Measurements from ENCODE around the gene VPS33B. TPM values are rescaled to one million over a fixed set of nuclear protein-coding genes. Genes with fewer than 3 reads are reported as not detected.

The VPS33B gene
- total RNA-seq, 1 experiment from 2014 or later = 16.3 TPM

GRCh38 chr15:91027677-91028076 lies 5.3 kb upstream of the VPS33B start:
- Histone ChIP-seq H3K18ac (ENCODE audit: insufficient read length, low read depth, low read length) (no peak overlapping the region), H4K91ac (ENCODE audit: insufficient read length, low read depth, low read length) (no peak overlapping the region), H3K4me2 (ENCODE audit: insufficient read depth, insufficient read length, low read length) (no peak overlapping the region), H4K5ac (ENCODE audit: insufficient read length, low read depth, low read length) (no peak overlapping the region), H3K23ac (ENCODE audit: insufficient read length, low read depth, low read length) (no peak overlapping the region), H3K9me3 (ENCODE audit: control insufficient read depth, low read depth, low read length) (no peaks in the 10 kb centered on the region), H2BK5ac (ENCODE audit: insufficient read length, low read length) (no peak overlapping the region), H3K9ac (ENCODE audit: extremely low read depth, insufficient read length, low read length) (no peak overlapping the region), H4K8ac (replicated peaks; ENCODE audit: insufficient read length, low read depth, low read length) (no peak overlapping the region), H3T11ph (ENCODE audit: low read length) (no peak overlapping the region), H3K79me2 (ENCODE audit: insufficient read depth, low read length) (no peaks in the 10 kb centered on the region), H2AFZ (ENCODE audit: low read length) (no peak overlapping the region), H3K56ac (ENCODE audit: insufficient read length, low read depth, low read length) (no peak overlapping the region), H4K20me1 (ENCODE audit: control insufficient read depth, insufficient read depth, insufficient read length) (no peaks in the 10 kb centered on the region), H3K4ac (ENCODE audit: low read depth, low read length) (no peak overlapping the region), H3K4me1 (ENCODE audit: insufficient read depth, low read length) (no peaks in the 10 kb centered on the region), H3K27ac (ENCODE audit: insufficient read length, low read depth, low read length) (no peak overlapping the region), H2BK12ac (ENCODE audit: insufficient read length, low read depth, low read length) (no peak overlapping the region), H3K27me3 (ENCODE audit: insufficient read depth, low read length) (no peaks in the 10 kb centered on the region), H2BK120ac (ENCODE audit: low read depth, low read length, poor library complexity, severe bottlenecking) (no peak overlapping the region), H3K23me2 (ENCODE audit: insufficient read length, low read depth, low read length, poor library complexity, severe bottlenecking) (no peaks in the 10 kb centered on the region), H2AK5ac (ENCODE audit: insufficient read length, low read length) (no peak overlapping the region), H2BK15ac (ENCODE audit: low read depth, low read length) (no peak overlapping the region), H3K14ac (ENCODE audit: insufficient read depth, low read length) (no peak overlapping the region), H3K79me1 (ENCODE audit: insufficient read depth, low read depth, low read length, poor library complexity, severe bottlenecking) (no peaks in the 10 kb centered on the region), H2BK20ac (ENCODE audit: low read depth, low read length, poor library complexity, severe bottlenecking) (no peak overlapping the region)
- WGBS (ENCODE audit: extremely low coverage, insufficient read length, low lambda C conversion rate) = no CpG with 5 or more reads among the region's 1 CpG
- DNase-seq = no peak
- no peak for TF ChIP-seq CTCF (conservative IDR thresholded peaks at IDR 0.05)
- no peaks in the 10 kb centered on the region for H3K36me3 Mint-ChIP-seq (ENCODE audit: insufficient read depth in 1 of 3, low read depth in 3 of 3)
- H3K4me1 Mint-ChIP-seq = peaks cover 12 to 13% of the 10 kb centered on the region in 2 experiments
- H3K9me3 Mint-ChIP-seq = no peaks in the 10 kb centered on the region
- H3K27me3 Mint-ChIP-seq (ENCODE audit: low read depth) = no peaks in the 10 kb centered on the region
- H3K27ac Mint-ChIP-seq = no peak overlapping the region
- H3K4me3 Mint-ChIP-seq = no peak overlapping the region

All from H9 (cell line).